Measurements from ENCODE around the gene TMEFF1.
A peak's percentile ranks its signal among the peaks of the same experiment; 100 is the strongest.

Gene TMEFF1

GRCh38 chr9:100595391-100596199 lies 122.6 kb downstream of the TMEFF1 start:
- DNase-seq (ENCODE audit: extremely low spot score), result peak; percentile 55
- ChIA-PET POLR2A (no interaction called here), CTCF (interaction anchor here (0.6 to 1.6 kb wide), 4 partner anchors 8 to 274 kb away, joined by 3 to 6 read pairs (median 4); no protein-coding TSS in a partner anchor)
- TF ChIP-seq ELF4 (IDR thresholded peaks at IDR 0.05), result no peak
- no peak for TF ChIP-seq FOXM1 (IDR thresholded peaks at IDR 0.05; ENCODE audit: borderline replicate concordance)
- TF ChIP-seq FOXK2 (IDR thresholded peaks at IDR 0.05), result no peak
- no peak for TF ChIP-seq ARNT (IDR thresholded peaks at IDR 0.05)
- TF ChIP-seq PKNOX1 (IDR thresholded peaks at IDR 0.05), result no peak
- no peak for TF ChIP-seq BHLHE40 (IDR thresholded peaks at IDR 0.05; ENCODE audit: borderline replicate concordance)
- TF ChIP-seq ZNF384 (IDR thresholded peaks at IDR 0.05), result no peak

GRCh38 chr9:100597236-100597635 lies 124.3 kb downstream of the TMEFF1 start:
- TF ChIP-seq CTBP1 (IDR thresholded peaks at IDR 0.05; ENCODE audit: borderline replicate concordance) (no peak), HDGF (IDR thresholded peaks at IDR 0.05; ENCODE audit: borderline replicate concordance) (no peak), BHLHE40 (IDR thresholded peaks at IDR 0.05; ENCODE audit: borderline replicate concordance) (no peak), PKNOX1 (IDR thresholded peaks at IDR 0.05) (no peak), FOXK2 (IDR thresholded peaks at IDR 0.05) (no peak), SP1 (IDR thresholded peaks at IDR 0.05) (no peak), ARNT (IDR thresholded peaks at IDR 0.05) (no peak), LEF1 (IDR thresholded peaks at IDR 0.05; ENCODE audit: borderline replicate concordance) (no peak), ZNF384 (IDR thresholded peaks at IDR 0.05) (no peak), L3MBTL2 (conservative IDR thresholded peaks at IDR 0.05) (no peak), SUZ12 (IDR thresholded peaks at IDR 0.05) (no peak), FOXA1 (IDR thresholded peaks at IDR 0.05) (no peak), NFRKB (IDR thresholded peaks at IDR 0.05) (no peak), TARDBP (IDR thresholded peaks at IDR 0.05) (no peak), ELF4 (IDR thresholded peaks at IDR 0.05) (no peak), FOXM1 (IDR thresholded peaks at IDR 0.05; ENCODE audit: borderline replicate concordance) (no peak)
- ChIA-PET CTCF (no interaction called here), POLR2A (no interaction called here)

GRCh38 chr9:100598641-100599145 lies 125.7 kb downstream of the TMEFF1 start:
- peak; percentile 85 for DNase-seq (ENCODE audit: extremely low spot score)
- TF ChIP-seq SUZ12 (IDR thresholded peaks at IDR 0.05) (no peak), ELF4 (IDR thresholded peaks at IDR 0.05) (no peak), FOXM1 (IDR thresholded peaks at IDR 0.05; ENCODE audit: borderline replicate concordance) (no peak), PKNOX1 (IDR thresholded peaks at IDR 0.05) (no peak), FOXK2 (IDR thresholded peaks at IDR 0.05) (no peak), ZNF384 (IDR thresholded peaks at IDR 0.05) (no peak), L3MBTL2 (conservative IDR thresholded peaks at IDR 0.05) (0 out of 2 replicates have a peak, but pooled peaks have one; percentile 51)
- ChIA-PET CTCF (no interaction called here), POLR2A (no interaction called here)

More at GRCh38 chr9:100597236-100597635, 124.3 kb downstream of the TMEFF1 start:
- DNase-seq (ENCODE audit: extremely low spot score), result no peak

- TF ChIP-seq NFRKB (IDR thresholded peaks at IDR 0.05), result no peak
- TF ChIP-seq FOXM1 (IDR thresholded peaks at IDR 0.05; ENCODE audit: borderline replicate concordance), result no peak
- TF ChIP-seq ELF4 (IDR thresholded peaks at IDR 0.05), result no peak
- TF ChIP-seq FOXK2 (IDR thresholded peaks at IDR 0.05), result no peak
- no peak for TF ChIP-seq SP1 (IDR thresholded peaks at IDR 0.05)
- no peak for TF ChIP-seq LEF1 (IDR thresholded peaks at IDR 0.05; ENCODE audit: borderline replicate concordance)
- TF ChIP-seq TARDBP (IDR thresholded peaks at IDR 0.05), result no peak
- no peak for TF ChIP-seq L3MBTL2 (conservative IDR thresholded peaks at IDR 0.05)
- TF ChIP-seq ZNF384 (IDR thresholded peaks at IDR 0.05), result no peak
- TF ChIP-seq ARNT (IDR thresholded peaks at IDR 0.05), result no peak
- TF ChIP-seq CTBP1 (IDR thresholded peaks at IDR 0.05; ENCODE audit: borderline replicate concordance), result no peak
- TF ChIP-seq PKNOX1 (IDR thresholded peaks at IDR 0.05), result no peak
- TF ChIP-seq HDGF (IDR thresholded peaks at IDR 0.05; ENCODE audit: borderline replicate concordance), result no peak
- TF ChIP-seq FOXA1 (IDR thresholded peaks at IDR 0.05), result no peak
- no peak for TF ChIP-seq BHLHE40 (IDR thresholded peaks at IDR 0.05; ENCODE audit: borderline replicate concordance)
- TF ChIP-seq SUZ12 (IDR thresholded peaks at IDR 0.05), result no peak
- ChIA-PET POLR2A (no interaction called here), CTCF (interaction anchor here (0.7 to 1.9 kb wide), 3 partner anchors 10 to 711 kb away, joined by 3 to 19 read pairs (median 4); no protein-coding TSS in a partner anchor)
- no peak for DNase-seq (ENCODE audit: extremely low spot score)
Measured at GRCh38 chr9:100600521-100601079, 127.7 kb downstream of the TMEFF1 start.

GRCh38 chr9:100601216-100601615 lies 128.3 kb downstream of the TMEFF1 start:
- DNase-seq (ENCODE audit: extremely low spot score), result peak; percentile 64
- CTCF ChIA-PET, result interaction anchor here (0.7 to 1.9 kb wide), 6 partner anchors 9 to 710 kb away, joined by 3 to 19 read pairs (median 4); no protein-coding TSS in a partner anchor
- TF ChIP-seq FOXA1 (IDR thresholded peaks at IDR 0.05) (no peak), CTBP1 (IDR thresholded peaks at IDR 0.05; ENCODE audit: borderline replicate concordance) (no peak)
- POLR2A ChIA-PET, result no interaction called here

Measured in HEK293T (cell line).